ENCODE results near the gene MGMT.

Gene MGMT

DNA sequence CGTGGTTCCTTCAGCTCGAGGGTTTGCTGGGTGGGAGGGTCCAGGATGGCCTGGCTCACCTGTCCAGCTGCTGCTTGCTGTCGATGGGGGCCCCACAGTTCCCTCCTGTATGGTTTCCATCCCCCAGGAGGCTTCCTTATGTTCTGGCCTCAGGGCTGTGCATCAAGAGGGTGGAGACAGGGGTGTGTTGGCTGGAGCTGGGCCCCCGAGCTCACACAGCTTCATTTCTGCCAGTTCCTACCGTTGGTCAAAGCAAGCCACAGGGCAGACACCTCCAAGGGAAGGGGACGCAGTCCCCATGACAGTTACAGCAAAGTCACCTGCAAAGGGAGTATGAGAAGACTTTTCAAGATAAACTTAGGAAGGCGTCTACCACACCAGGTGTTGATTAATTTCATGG, 340.2 kb downstream of the MGMT start:
- no peak for DNase-seq (ENCODE audit: low read depth)

- DNase-seq (ENCODE audit: low read depth) = no peak
These were observed 341.3 kb downstream of the MGMT start for GRCh38 chr10:129808092-129808983.

GRCh38 chr10:129809431-129809830, 342.4 kb downstream of the MGMT start:
- no peak for DNase-seq (ENCODE audit: low read depth)

- no peak for DNase-seq (ENCODE audit: low read depth)
These were observed 342.8 kb downstream of the MGMT start for GRCh38 chr10:129809841-129810240.

DNA sequence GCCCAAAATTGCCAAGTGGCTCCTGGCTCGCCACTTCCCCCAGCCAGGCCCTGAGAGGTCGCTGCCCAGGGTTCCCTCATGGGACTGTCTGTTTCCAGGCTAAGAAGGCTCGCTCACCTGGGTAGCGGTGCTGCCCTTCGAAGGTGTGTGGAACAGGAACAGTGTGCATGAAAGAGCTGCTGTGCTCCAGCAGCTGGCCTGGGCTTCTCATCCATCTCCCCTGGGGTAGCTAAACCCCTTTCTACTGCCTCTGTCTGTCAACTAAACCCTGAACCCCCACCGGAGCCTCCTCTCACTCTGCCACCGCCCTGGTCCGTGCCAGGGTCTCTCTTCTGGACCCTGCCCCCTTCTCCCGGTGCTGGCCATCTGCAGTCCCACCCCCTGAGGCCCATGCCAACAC, 344.2 kb downstream of the MGMT start:
- DNase-seq (ENCODE audit: low read depth) = no peak

GRCh38 chr10:129812398-129812797, 345.4 kb downstream of the MGMT start:
- DNase-seq (ENCODE audit: low read depth) = no peak

DNA sequence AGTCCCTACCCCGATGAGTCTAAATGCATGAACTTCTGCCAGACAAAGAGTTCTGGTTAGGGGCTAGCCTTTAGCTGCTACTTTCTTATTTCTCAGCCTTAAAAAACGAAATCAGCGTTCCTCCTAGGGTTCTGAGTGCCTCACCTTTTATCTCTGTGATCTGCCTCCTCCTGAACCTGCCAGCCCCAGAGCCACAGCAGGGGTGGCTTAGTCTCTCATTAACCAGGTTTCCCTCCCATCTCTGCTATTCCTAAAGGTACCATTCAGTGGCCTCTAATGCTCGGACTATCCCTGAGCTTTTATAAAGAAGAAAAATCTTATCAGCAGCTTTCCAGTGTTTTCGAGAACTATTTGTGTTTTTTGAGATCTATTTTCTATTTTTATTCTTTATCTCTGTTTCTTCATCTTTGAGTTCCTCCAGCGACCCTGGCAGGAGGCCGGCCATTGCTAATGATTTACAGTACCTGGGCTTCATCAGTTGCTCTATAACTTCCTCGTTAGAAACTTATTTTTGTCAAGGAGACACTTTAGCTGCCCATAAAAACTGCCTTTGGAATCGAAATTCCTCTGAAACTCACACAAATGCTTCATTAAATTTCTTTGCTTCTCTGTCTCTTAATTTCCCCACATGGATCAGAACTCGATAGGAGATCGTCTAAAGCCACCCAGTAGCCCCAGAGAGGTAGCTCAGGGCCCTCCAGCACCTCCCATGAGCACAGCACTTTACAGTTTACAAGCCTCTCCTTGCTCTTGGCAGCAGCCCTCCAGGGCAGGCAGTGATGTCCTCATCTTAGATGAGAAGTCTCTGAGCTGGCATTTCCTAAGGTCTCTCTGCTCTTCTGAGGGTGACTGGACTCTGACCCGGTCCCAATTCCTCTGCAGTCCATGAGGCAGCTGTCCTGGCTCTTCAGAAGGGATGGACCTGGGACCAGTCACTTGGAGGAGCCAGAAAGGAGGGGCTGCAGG, 347.9 kb downstream of the MGMT start:
- no peak for DNase-seq (ENCODE audit: low read depth)

GRCh38 chr10:129815898-129816655, 349.0 kb downstream of the MGMT start:
- DNase-seq (ENCODE audit: low read depth) = no peak

DNA sequence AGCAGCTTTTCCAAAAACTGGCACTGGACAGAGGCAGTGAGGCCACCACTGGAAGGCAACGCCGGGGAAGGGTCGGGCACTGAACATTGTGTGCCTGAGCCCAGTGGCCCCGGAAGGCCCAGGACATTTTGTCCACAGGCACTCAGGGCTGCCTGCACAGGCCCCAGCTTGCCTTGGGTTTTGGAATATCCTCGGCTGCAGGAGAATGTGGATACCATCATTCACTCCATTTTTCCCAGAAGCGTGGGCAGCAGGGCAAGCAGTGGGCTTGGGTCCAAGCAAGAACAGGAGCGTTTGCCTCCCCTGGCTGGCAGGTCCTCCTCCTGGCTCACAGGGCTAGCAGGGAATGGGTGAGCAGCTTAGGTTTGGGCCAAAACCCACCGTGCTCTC, 349.6 kb downstream of the MGMT start:
- no peak for DNase-seq (ENCODE audit: low read depth)

All from activated T-cell treated with anti-CD3 and anti-CD28 coated beads for 24 hours (primary cell).